ENCODE measurements around the gene NOC4L. TPM values are rescaled to one million over a fixed set of nuclear protein-coding genes. Genes with fewer than 3 reads are reported as not detected.

The NOC4L gene
- total RNA-seq, 1 donor from 2014 or later, result 8.6 TPM

- DNase-seq (ENCODE audit: low spot score), result no peak
- intact Hi-C loops (cut with DNase I), result loop anchor here (10.0 kb wide), 3 partner anchors 261 to 461 kb away; partner anchors contain the start of genes LRCOL1 and P2RX2
Measured at GRCh38 chr12:132153501-132154340, 9.5 kb downstream of the NOC4L start.

GRCh38 chr12:132154341-132154761 is 10.1 kb downstream of the NOC4L start:
- DNase-seq (ENCODE audit: low spot score), result no peak
- intact Hi-C loops (cut with DNase I), result loop anchor here (10.0 kb wide), 3 partner anchors 260 to 460 kb away; partner anchors contain the start of genes LRCOL1 and P2RX2

GRCh38 chr12:132154941-132155770 is 10.9 kb downstream of the NOC4L start:
- no peak for DNase-seq (ENCODE audit: low spot score)
- intact Hi-C loops (cut with DNase I), result loop anchor here (10.0 kb wide), 3 partner anchors 260 to 460 kb away; partner anchors contain the start of genes LRCOL1 and P2RX2

GRCh38 chr12:132155771-132156572 is 11.7 kb downstream of the NOC4L start:
- no peak for DNase-seq (ENCODE audit: low spot score)

GRCh38 chr12:132156573-132157325 is 12.5 kb downstream of the NOC4L start:
- intact Hi-C loops (cut with DNase I), result loop anchor here (10.0 kb wide), 3 partner anchors 258 to 458 kb away; partner anchors contain the start of genes LRCOL1 and P2RX2
- no peak for DNase-seq (ENCODE audit: low spot score)

More at GRCh38 chr12:132155771-132156572, 11.7 kb downstream of the NOC4L start:
- intact Hi-C loops (cut with DNase I), result loop anchor here (10.0 kb wide), 3 partner anchors 259 to 459 kb away; partner anchors contain the start of genes LRCOL1 and P2RX2

GRCh38 chr12:132157733-132158409 is 13.6 kb downstream of the NOC4L start:
- intact Hi-C loops (cut with DNase I), result loop anchor here (10.0 kb wide), 3 partner anchors 257 to 457 kb away; partner anchors contain the start of genes LRCOL1 and P2RX2
- no peak for DNase-seq (ENCODE audit: low spot score)

- intact Hi-C loops (cut with DNase I), result loop anchor here (10.0 kb wide), 3 partner anchors 256 to 456 kb away; partner anchors contain the start of genes LRCOL1 and P2RX2
- DNase-seq (ENCODE audit: low spot score), result no peak
Measured at GRCh38 chr12:132158677-132159554, 14.7 kb downstream of the NOC4L start.

- intact Hi-C loops (cut with DNase I), result loop anchor here (10.0 kb wide), 3 partner anchors 255 to 455 kb away; partner anchors contain the start of genes LRCOL1 and P2RX2
- DNase-seq (ENCODE audit: low spot score), result no peak
Measured at GRCh38 chr12:132159555-132160003, 15.3 kb downstream of the NOC4L start.

- intact Hi-C loops (cut with DNase I), result no loop called here
- DNase-seq (ENCODE audit: low spot score), result no peak
Measured at GRCh38 chr12:132160016-132160415, 15.8 kb downstream of the NOC4L start.

- intact Hi-C loops (cut with DNase I), result no loop called here
- DNase-seq (ENCODE audit: low spot score), result no peak
Measured at GRCh38 chr12:132160601-132161035, 16.4 kb downstream of the NOC4L start.

GRCh38 chr12:132161036-132161781 is 17.0 kb downstream of the NOC4L start:
- no peak for DNase-seq (ENCODE audit: low spot score)
- intact Hi-C loops (cut with DNase I), result no loop called here

- DNase-seq (ENCODE audit: low spot score), result no peak
- intact Hi-C loops (cut with DNase I), result no loop called here
Measured at GRCh38 chr12:132161796-132162507, 17.7 kb downstream of the NOC4L start.

GRCh38 chr12:132162508-132163031 is 18.3 kb downstream of the NOC4L start:
- no peak for DNase-seq (ENCODE audit: low spot score)
- intact Hi-C loops (cut with DNase I), result no loop called here

- DNase-seq (ENCODE audit: low spot score), result no peak
- intact Hi-C loops (cut with DNase I), result no loop called here
Measured at GRCh38 chr12:132163041-132163910, 19.0 kb downstream of the NOC4L start.
